Measurements from ENCODE around the gene ACTR6.
"Not testable (repeated sequence)": the region's sequence is repeated elsewhere in the genome, so short reads cannot be mapped to it uniquely, and the experiment has no call there.

Gene ACTR6

GRCh38 chr12:100200463-100201181 is at the start of gene ACTR6:
ACTR6 (plus strand) TSS chr12:100200815; CDS start chr12:100200852, 37 bp downstream.
- peak; percentile 93 to 97 for DNase-seq

GRCh38 chr12:100151769-100152168 is 48.8 kb upstream of the ACTR6 start:
- no peak for DNase-seq

- no peak for DNase-seq
These were observed 47.5 kb upstream of the ACTR6 start for GRCh38 chr12:100153131-100153530.

GRCh38 chr12:100154474-100155247 is 46.0 kb upstream of the ACTR6 start:
- peak; percentile 52 to 91 for DNase-seq

GRCh38 chr12:100156731-100157426 is 43.7 kb upstream of the ACTR6 start:
- no peak for DNase-seq

- no peak for DNase-seq
These were observed 43.2 kb upstream of the ACTR6 start for GRCh38 chr12:100157427-100157821.

GRCh38 chr12:100158535-100158934 is 42.1 kb upstream of the ACTR6 start:
- no peak for DNase-seq

DNA sequence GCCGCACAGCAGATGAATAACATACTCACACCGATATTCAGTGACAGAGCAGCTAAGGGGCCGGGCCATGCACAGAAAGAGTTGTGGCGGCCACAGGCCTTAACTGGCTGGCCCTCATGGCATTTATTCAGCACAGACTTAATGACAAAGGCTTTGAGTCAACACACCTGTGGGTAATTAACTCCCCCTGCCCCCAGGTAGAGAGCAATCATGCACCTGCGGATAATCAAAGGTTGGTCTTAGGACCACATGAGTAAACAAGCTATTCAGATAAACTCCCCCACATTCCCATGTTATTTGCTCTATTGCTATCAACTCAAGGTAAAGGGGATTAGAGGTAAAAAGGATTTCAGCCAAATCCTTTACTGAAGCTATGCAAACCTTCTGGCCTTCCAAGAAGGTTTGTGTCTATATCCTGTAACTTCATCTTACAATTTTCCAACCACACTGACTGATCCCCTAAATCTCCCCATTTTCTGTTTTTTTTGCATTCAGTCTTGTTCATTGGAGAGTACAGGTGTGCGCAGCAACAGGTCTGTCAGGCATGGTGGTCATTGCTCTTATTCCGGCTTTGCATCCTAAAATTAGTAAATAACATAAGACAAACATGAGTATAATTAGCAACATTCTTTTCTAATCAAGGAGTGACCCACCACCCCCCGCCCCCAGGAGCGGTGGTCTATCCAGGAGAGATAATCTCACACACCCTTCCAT is 41.1 kb upstream of the ACTR6 start:
- DNase-seq, result no peak

DNA sequence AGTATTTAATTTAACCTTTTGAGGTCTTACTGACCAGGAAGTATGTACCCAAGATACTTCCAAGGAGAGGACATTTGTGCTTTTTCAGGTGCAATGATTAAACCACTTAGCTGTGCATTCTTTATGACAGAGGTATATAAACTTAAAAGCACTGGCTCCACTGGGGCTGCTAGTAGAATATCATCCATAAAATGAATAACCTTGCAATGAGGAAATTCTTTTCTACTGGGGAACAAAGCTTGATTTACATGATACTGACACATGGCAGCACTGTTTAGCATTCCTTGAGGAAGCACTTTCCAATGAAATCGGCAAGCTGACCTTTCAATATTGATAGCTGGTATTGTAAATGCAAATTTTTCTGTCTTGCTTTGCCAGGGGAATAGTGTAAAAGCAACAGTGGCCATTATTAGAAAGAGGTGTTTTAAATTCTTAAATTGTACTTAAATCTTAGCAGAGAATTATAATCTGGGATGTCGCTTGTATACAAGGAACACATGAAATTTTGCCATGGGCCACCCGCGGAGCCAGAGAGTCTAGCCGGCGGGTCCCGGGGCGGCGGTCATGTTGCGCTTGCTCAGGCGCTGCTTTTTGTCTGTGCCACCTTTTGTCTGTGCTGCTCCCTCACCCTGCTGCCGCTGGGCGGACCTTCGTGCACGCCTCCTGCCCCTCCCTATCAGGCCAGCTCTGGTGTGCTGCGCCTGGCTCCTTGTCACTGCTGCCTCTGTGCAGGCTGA is 37.0 kb upstream of the ACTR6 start:
- peak; percentile 38 to 42 for DNase-seq

DNA sequence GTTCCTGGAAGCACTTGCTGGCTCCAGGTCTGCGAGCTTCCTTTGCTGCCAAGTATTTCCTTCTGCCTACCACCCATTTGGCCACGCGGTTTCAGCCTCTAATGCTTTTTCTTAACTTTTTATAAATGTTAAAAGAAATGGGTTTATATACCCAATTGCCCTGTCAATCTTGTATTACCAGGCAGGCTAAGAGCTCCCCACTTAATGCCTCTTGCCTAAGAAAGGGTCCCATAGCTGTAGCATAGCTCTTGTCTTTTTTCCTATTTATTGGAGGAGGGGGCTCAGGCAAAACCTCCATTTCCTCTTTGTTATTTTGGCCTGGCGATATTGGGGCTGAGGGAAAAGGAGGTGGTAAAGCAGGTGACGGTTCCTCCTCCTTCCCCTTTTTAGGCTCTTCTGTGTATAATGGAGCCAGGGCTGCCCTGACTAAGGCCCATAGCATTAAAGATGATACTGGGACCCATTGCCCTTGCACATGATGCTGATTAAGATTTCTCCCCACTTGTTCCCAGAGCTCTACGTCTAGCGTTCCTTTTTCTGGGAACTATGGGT is 36.4 kb upstream of the ACTR6 start:
- no peak for DNase-seq

DNA sequence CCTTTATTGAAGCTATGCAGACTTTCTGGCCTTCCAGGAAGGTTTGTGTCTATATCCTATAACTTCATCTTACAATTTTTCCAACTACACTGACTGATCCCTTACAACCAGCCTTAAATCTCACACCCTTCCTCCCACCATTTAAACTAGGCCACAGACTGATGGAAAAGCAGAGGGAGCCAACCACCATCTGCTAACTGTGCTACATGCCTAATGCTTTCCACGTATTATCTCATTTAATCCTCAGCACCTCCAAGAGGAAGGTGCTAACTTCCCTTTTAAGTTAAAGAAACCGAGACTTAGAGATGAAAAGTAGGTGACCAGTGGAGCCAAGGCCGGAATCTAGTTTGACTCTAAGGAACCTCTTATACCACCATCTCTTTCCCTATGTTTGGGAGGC is 35.3 kb upstream of the ACTR6 start:
- no peak for DNase-seq

GRCh38 chr12:100166232-100166631 is 34.4 kb upstream of the ACTR6 start:
- no peak for DNase-seq

GRCh38 chr12:100168562-100168961 is 32.1 kb upstream of the ACTR6 start:
- DNase-seq, result no peak

DNA sequence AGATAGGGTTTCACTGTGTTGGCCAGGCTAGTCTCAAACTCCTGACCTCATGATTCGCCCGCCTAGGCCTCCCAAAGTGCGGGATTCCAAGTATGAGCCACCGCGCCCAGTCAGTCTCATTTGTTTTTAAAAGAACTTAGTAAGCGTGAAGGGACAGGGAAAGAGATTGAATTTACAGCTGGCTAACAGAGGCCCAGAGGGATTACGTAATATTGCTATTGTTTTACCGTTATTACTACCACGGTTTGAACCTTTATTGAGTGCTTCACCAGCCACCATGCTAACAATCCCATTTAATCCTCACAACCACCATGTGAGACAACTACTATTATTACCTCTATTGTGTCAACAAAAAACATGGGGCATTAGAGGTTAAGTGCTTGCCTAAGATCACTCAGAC is 31.3 kb upstream of the ACTR6 start:
- DNase-seq, result no peak

DNA sequence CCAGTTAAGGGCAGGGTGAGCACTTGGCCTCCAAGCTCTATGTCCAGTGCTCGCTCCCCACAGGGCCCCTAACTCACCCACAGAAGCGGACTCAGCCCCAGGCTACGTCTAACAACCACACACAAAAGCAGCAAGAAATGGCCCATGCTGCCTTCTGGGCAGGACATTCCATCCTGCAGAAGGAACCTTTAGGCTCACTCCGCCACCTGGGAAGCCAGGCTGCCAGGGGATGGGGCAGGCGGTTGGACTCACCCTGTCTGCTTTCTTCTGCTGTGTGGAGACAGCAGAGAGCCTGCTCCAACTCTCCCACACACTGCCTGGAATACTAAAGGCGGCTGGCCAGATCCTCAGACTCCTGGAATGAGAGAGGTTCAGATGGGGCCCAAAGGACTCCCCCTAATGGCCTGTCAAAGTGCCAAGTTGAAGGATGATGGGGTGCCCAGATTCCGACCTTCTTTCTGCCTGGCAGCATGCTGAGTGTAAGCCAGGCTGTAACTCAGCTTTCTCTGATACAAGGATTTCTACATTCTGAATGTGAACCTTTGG is 30.2 kb upstream of the ACTR6 start:
- DNase-seq, result no peak

DNA sequence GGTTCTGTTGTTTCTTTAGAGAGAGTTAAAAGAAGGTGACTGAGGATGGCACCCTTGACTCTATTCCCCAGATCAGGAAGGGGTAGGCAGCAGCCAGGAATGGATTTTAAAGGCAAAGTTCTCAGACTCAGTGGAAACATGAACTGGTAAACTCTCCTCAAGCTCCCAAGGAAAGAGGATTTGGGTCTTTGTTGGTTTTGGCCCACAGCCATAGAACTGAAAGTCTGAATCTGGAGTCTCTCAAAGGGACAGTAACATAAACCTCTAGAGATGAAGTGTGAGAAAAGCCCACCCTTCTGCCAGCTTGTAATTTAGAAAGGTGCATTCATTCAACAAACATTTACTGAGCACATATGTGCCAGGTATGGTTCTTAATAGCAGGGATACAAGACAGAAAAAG is 29.4 kb upstream of the ACTR6 start:
- DNase-seq, result no peak

DNA sequence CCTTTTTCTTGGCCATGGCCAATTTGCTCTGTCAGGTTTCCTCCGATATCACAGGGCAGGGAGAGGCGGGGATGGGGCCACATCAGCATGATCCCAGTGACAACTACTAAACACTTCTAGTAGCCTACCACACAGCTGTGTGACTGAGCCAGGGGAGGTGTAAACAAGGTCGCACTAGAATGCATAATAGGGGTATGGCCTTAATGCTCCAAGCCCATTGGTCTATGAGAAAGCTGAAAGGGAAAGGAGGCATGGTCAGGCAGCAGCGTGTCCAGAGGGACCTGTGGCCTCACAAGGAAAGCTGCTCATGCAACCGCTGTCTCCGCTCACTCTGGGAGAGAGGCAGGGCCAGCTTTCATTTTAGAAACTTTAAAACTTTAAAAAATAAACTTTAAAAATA is 27.5 kb upstream of the ACTR6 start:
- DNase-seq, result no peak

- DNase-seq, result no peak
These were observed 26.1 kb upstream of the ACTR6 start for GRCh38 chr12:100174495-100174894.

DNA sequence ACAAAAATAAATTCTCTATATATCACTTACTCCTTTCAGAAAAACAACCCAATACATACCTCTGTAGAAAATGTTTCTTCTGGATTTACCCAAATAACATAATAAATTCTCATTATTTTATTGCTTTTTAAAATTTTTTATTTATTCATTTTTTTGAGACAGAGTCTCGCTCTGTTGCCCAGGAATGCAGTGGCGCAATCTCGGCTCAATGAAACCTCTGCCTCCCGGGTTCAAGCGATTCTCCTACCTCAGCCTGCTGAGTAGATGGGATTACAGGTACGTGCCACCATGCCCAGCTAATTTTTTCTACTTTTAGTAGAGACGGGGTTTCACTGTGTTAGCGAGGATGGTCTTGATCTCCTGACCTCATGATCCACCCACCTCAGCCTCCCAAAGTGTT is 24.1 kb upstream of the ACTR6 start:
- not testable (repeated sequence) for DNase-seq

GRCh38 chr12:100179252-100179651 is 21.4 kb upstream of the ACTR6 start:
- no peak for DNase-seq

GRCh38 chr12:100184549-100185145 is 16.0 kb upstream of the ACTR6 start:
- no peak for DNase-seq
